ENCODE results near the gene PCED1B.
"Not testable (repeated sequence)": the region's sequence is repeated elsewhere in the genome, so short reads cannot be mapped to it uniquely, and the experiment has no call there.

PCED1B gene

DNA sequence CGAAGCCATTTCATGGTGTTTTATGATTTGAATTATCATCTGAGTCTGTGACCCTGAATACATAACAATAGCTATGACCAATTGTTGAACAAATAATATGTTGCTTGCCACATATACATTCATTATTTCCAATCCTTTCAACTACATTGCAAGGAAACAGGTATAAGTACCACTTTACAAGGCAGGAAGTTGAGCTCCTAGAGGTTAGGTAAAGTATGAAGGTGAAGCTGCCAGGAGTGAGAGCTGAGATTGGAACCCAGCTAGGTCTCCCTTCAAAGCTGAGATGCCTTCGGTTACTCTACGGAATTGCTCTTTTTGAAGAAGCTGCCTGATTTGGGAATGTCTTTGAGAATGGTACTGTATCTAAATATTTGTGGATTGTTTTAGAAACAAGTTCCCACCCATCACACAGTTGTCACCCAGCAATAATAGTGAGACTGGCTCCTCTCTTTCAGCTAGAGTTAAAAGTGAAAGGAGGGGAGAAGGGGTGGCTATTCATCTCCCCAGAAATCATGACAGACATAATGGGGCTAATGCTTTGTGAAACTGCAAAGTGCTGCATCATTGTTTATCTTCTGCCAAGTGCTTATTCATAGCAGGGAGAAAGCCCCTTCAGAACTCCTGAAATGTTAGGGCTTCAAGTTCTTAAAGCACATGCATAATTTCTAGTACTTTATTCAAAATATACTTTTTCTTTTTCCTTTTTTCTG is 76.2 kb downstream of the PCED1B start:
- no peaks in the 10 kb centered on the region for H3K27me3 Mint-ChIP-seq
- DNase-seq (no peak), ATAC-seq (peak; percentile 40)
- no peak overlapping the region for H3K27ac Mint-ChIP-seq
- H3K4me3 Mint-ChIP-seq: no peak overlapping the region
- peaks cover 40% of the 10 kb centered on the region for H3K4me1 Mint-ChIP-seq
- H3K9me3 Mint-ChIP-seq: peaks cover 13 to 14% of the 10 kb centered on the region in 2 donors

DNA sequence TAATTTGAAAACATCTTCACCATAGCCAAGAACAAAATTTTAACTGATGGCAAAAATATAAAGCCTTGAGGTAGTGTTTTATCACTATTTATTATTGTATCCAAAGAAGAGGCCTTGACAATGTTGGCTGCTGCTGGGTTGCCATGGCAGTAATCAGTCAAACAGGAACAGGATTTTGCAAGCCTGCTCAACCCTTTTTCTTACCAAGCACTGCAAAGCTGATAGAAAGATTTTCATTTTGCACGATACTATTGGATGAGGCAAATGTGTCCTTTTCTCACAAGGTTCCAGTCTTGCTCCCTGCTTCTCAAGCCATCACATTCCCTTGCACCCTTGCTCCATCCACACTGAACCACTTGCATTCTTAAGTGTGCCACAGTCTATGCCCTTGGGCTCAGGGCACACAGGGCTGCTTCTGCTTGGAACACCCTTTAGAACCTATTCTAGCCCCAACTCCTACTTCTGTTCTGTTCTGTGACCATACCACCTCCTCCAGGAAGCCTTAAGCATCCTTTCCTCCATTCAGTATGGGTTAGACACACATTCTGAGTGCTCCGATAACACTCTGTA is 76.8 kb downstream of the PCED1B start:
- Mint-ChIP-seq H3K9me3 (peaks cover 13 to 14% of the 10 kb centered on the region in 2 donors), H3K27me3 (no peaks in the 10 kb centered on the region), H3K27ac (peak overlapping the region in 1 of 2 donors; percentile 36), H3K4me1 (peaks cover 40% of the 10 kb centered on the region), H3K4me3 (no peak overlapping the region)
- DNase-seq (no peak), ATAC-seq (no peak)

DNA sequence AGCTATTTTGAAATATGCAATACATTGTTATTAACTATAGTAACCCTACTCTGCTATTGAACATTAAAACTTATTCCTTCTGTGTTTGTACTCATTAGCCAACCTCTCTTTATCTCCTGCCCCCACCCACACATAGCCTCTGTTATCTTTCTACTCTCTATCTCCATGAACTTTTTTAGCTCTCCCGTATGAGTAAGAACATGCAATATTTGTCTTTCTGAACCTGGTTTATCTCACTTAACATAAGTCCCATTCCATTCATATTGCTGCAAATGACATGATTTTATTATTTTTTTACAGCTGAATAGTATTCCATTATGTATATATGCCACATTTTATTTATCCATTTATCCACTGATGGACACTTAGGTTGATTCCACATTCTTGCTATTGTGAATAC is 79.4 kb downstream of the PCED1B start:
- peaks cover 18 to 20% of the 10 kb centered on the region in 2 donors for H3K9me3 Mint-ChIP-seq
- ATAC-seq: no peak
- peaks cover 40% of the 10 kb centered on the region for H3K4me1 Mint-ChIP-seq
- DNase-seq: no peak
- no peak overlapping the region for H3K4me3 Mint-ChIP-seq
- no peaks in the 10 kb centered on the region for H3K27me3 Mint-ChIP-seq
- no peak overlapping the region for H3K27ac Mint-ChIP-seq

DNA sequence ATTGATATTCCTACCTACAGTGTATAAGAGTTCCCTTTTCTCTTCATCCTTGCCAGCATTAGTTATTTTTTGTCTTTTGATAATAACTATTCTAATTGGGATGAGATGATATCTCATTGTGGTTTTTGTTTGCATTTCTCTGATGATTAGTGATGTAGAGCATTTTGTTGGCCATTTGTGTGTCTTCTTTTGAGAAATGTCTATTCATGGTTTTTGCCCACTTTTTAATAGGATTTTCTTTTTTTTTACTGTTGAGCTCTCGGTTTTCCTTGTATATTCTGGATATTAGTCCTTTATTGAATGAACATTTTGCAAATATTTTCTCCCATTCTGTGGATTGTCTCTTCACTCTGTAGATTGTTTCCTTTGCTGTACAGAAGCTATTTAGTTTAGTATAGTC is 79.9 kb downstream of the PCED1B start:
- Mint-ChIP-seq H3K27ac (no peak overlapping the region), H3K9me3 (peaks cover 18 to 22% of the 10 kb centered on the region in 2 donors), H3K4me1 (peaks cover 37% of the 10 kb centered on the region), H3K4me3 (no peak overlapping the region), H3K27me3 (no peaks in the 10 kb centered on the region)
- DNase-seq (no peak), ATAC-seq (no peak)

DNA sequence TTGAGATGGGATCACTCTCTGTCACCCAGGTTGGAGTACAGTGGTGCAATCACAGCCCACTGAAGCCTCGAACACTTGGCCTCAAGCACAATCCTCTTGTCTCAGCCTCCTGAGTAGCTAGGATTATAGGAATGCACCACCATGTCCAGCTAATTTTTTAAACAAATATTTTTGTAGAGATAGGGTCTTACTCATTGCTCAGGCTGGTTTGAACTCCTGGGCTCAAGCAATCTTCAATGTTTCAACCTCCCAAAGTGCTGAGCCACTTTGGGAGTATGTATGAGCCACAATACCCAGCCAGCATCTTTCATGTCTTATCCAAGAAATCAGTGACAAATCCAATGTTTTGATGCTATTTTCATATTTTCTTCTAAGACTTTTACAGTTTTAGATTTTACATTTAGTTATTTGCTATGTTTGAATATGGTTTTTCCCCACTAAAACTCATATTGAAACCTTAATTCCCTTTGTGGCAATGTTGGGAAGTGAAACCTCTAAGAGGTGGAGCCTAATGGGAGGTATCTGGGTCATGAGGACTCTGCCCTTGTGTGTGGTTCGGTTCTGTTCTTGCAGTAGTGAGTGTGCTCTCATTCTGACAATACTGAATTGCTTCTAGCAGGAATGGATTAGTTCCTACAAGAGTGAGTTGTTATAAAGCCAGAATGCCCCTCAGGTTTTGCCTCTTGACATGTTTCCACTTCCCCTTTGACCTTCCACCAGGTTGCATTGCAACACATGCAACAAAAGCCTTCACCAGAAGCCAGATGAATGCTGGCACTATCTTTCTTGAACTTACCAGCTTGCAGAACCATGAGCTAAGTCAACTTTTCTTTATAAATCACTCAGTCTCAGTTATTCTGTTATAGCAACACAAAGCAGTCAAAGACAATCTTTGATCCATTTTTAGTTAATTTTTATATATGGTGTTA is 81.2 kb downstream of the PCED1B start:
- ATAC-seq: no peak
- no peak for DNase-seq
- peaks cover 18 to 22% of the 10 kb centered on the region in 2 donors for H3K9me3 Mint-ChIP-seq
- peaks cover 27% of the 10 kb centered on the region for H3K4me1 Mint-ChIP-seq
- no peaks in the 10 kb centered on the region for H3K27me3 Mint-ChIP-seq
- no peak overlapping the region for H3K27ac Mint-ChIP-seq
- H3K4me3 Mint-ChIP-seq: no peak overlapping the region

DNA sequence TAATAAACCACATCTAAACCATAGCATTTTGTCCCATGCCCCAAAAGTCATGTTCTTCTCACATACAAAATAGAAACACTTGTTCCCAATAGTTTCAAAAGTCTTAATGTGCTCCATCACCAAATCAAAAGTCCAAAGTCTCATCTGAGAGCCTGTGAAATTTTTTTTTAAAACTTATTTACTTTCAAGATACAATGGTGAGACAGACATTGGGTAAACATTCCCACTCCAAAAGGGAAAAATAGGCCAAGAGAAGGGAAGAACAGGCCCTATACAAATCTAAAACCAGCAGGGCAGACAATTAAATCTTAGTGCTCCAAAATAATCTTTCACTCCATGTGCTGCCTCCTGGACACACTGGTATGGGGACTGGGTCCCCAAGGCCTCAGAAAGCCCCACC is 84.7 kb downstream of the PCED1B start:
- ATAC-seq: no peak
- H3K4me3 Mint-ChIP-seq: no peak overlapping the region
- no peak overlapping the region for H3K27ac Mint-ChIP-seq
- no peaks in the 10 kb centered on the region for H3K4me1 Mint-ChIP-seq
- H3K9me3 Mint-ChIP-seq: peaks cover 12 to 22% of the 10 kb centered on the region in 2 donors
- no peak for DNase-seq
- H3K27me3 Mint-ChIP-seq: no peaks in the 10 kb centered on the region

DNA sequence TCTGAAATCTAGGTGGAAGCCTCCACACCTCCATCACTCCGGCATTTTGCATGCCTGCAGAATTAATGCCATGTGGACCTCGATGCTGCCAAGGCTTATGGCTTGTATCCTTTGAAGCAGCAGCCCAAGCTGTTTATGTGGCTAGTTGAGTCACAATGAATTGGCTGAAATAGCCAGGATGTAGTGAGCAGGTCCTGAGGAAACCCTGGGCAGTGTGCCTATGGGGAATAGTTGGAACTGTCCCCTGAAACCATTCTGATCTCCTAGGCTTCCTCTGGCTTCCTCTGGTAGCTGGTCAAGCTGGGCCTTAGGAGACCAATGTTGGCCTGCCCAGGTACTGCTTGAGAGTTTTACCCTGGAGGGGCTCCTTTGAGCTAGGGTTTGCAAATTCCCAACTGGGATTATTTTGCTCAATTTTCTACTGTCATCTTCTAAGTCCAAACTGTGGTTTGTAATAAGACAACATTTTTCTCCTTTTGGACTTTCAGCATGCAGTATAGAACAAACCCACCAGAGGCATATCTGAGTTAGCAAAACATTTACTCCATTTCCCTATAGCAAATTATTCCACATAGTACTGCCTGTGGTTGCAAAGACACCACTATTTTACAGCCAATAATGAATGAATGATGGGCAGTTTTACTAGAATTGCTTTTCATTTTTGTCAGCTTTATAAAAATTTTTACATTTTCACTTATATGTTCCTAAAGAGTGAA is 85.5 kb downstream of the PCED1B start:
- ATAC-seq (no peak), DNase-seq (no peak)

DNA sequence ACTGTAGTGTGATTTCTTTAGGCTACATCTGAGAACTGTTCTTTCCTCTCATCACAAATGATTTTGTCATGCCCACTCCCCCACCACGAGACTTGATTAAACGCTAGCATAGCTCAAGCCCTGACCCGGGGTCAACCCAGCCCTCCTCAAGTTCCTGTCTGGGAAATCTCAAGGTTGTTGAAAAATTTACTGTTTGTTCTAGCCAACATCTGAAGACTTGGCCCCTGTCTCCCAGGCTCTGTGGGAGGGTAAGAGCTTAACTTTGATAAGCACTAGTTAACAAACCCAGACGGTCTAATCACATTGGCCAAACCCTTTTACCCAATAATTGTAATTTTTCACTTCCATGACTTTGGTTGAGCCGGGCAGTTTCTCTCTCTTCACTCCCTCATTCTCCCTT is 86.5 kb downstream of the PCED1B start:
- ATAC-seq: no peak
- Mint-ChIP-seq H3K4me3 (no peak overlapping the region), H3K27ac (no peak overlapping the region), H3K27me3 (no peaks in the 10 kb centered on the region), H3K4me1 (no peaks in the 10 kb centered on the region), H3K9me3 (peaks cover 11 to 21% of the 10 kb centered on the region in 2 donors)
- no peak for DNase-seq

More for the DNA sequence above, 85.5 kb downstream of the PCED1B start:
- H3K27me3 Mint-ChIP-seq: no peaks in the 10 kb centered on the region
- no peak overlapping the region for H3K4me3 Mint-ChIP-seq
- peaks cover 6 to 16% of the 10 kb centered on the region in 2 donors for H3K9me3 Mint-ChIP-seq
- no peaks in the 10 kb centered on the region for H3K4me1 Mint-ChIP-seq
- no peak overlapping the region for H3K27ac Mint-ChIP-seq

DNA sequence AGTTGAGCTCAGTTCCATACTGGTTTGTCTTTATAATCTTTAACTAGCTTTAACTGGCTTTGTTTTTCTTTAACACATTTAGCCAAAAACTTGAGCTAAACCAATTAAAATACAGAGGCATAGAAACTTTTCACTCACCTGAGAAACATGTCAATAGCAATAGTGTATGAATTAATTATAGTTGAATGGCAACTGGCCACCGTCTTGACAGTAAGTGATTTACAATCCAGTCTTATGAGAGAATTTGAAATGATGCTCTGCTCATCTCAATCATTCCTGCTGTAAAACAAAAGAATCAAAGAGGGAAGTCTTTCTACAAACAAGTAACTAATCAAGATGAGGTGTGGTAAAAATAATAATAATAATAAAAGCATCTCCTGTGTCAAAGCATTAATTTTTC is 86.9 kb downstream of the PCED1B start:
- ATAC-seq (no peak), DNase-seq (no peak)
- Mint-ChIP-seq H3K4me1 (no peaks in the 10 kb centered on the region), H3K4me3 (no peak overlapping the region), H3K9me3 (peaks cover 14 to 23% of the 10 kb centered on the region in 2 donors), H3K27ac (no peak overlapping the region), H3K27me3 (no peaks in the 10 kb centered on the region)

DNA sequence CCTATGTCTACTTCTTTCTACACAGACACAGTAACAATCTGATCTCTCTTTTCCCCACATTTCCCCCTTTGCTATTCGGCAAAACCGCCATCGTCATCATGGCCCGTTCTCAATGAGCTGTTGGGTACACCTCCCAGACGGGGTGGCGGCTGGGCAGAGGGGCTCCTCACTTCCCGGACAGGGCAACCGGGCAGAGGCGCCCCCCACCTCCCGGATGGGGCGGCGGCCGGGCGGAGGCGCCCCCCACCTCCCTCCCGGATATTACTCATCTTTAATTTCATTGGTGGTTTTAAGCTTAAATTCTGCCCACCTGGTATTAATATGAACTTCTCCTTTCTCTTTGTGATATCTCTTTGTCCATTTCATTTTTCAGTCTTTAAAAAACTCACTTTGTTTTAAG is 90.9 kb downstream of the PCED1B start:
- not testable (repeated sequence) for H3K27ac Mint-ChIP-seq, DNase-seq, H3K27me3 Mint-ChIP-seq, ATAC-seq, H3K4me3 Mint-ChIP-seq, H3K4me1 Mint-ChIP-seq
- peaks cover 9 to 23% of the 10 kb centered on the region in 2 donors for H3K9me3 Mint-ChIP-seq

DNA sequence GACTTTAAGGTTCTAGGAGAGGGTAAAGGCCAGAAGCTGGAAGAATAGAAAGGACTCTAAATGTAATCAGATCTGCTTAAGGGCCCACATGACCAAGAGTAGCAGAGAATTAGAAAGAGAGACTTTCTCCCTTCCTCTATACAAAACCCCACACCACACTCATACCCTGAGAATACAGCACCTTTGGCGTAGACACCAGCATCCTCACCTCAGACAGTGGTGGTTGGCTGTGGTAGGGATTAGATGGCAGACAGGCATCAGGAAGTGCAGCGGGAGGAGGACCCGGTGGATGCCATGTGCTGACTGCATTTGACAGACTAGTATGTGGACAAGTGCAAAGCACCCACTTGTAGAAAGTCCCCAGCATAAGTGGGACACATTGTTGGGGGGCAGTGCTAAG is 98.6 kb downstream of the PCED1B start:
- H3K27me3 Mint-ChIP-seq: no peaks in the 10 kb centered on the region
- no peak overlapping the region for H3K27ac Mint-ChIP-seq
- H3K4me1 Mint-ChIP-seq: peaks cover 16% of the 10 kb centered on the region
- peaks cover 0 to 4% of the 10 kb centered on the region in 2 donors for H3K9me3 Mint-ChIP-seq
- no peak for DNase-seq
- H3K4me3 Mint-ChIP-seq: no peak overlapping the region
- no peak for ATAC-seq

DNA sequence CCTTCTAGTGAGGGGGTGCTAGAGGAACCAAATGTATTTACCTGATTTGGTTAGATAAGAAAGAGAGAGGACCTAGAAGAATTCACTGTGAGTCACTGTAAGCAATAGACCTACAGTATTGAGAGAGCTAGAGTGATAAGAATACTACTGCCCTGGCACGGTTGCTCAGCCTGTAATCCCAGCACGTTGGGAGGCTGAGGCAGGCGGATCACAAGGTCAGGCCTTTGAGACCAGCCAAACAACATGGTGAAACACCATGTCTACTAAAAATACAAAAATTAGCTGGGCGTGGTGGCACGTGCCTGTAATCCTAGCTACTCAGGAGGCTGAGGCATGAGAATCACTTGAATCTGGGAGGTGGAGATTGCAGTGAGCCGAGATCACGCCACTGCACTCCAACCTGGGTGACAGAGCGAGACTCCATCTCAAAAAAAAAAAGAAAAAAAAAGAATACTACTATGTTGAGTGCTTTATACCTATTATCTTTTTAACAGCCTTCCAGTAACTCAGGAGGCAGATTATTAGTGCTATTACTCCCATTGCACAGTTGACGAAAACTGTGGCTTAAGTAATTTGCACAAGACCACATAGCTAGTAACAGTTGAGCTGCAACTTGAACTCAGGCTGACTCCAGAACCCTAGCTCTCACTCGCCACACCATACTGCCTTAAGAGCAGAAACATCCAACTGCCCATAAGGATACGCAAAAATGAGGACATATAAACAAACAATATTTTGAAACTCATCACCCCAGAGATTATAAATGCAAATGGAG is 102.9 kb downstream of the PCED1B start:
- H3K4me1 Mint-ChIP-seq: peaks cover 45% of the 10 kb centered on the region
- not testable (repeated sequence) for ATAC-seq, H3K9me3 Mint-ChIP-seq, H3K4me3 Mint-ChIP-seq, H3K27me3 Mint-ChIP-seq, DNase-seq, H3K27ac Mint-ChIP-seq

DNA sequence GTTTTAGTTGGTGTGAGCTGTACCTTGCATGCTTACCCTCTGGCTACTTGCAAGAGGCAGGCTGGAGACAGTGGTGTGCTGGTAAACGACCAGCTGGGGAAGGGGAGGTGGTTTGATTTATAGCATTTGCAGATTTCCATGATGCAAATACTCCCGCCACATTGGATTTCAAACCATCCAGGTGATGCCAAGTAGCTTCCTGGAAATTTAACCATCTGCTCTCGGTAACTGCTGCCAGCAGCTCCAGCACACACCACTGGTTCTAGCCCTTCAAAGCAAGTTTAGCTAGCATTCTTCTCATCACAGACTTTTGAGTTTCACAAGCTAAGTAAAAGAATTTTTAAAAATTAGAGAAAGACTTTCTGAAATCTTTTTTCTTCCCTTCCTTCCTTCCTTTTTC is 104.8 kb downstream of the PCED1B start:
- H3K4me1 Mint-ChIP-seq: peaks cover 62% of the 10 kb centered on the region
- no peak for ATAC-seq
- H3K27me3 Mint-ChIP-seq: no peaks in the 10 kb centered on the region
- DNase-seq: no peak
- peaks cover 0 to 4% of the 10 kb centered on the region in 2 donors for H3K9me3 Mint-ChIP-seq
- no peak overlapping the region for H3K27ac Mint-ChIP-seq
- no peak overlapping the region for H3K4me3 Mint-ChIP-seq

DNA sequence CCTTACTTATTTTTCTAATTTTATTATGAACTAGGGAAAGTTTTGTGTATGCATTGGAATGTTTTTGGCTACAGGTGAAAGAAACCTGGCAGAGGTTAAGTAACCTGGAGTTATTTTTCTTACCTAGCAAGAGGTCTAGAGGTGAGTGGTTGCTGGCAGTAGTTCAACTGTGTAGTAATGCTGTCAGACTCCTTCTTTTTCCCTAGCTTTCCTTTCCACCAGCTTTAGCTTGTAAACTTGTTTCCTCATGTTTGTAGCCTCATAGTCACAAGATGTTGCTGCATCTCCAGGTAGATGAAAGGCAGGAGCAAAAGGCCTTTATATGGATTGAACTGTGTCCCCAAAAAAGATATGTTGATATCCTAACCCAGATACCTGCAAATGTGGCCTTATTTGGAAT is 105.4 kb downstream of the PCED1B start:
- no peak overlapping the region for H3K4me3 Mint-ChIP-seq
- H3K9me3 Mint-ChIP-seq: peaks cover 0 to 4% of the 10 kb centered on the region in 2 donors
- H3K27ac Mint-ChIP-seq: peak overlapping the region in 1 of 2 donors; percentile 59
- no peak for ATAC-seq
- H3K4me1 Mint-ChIP-seq: peaks cover 67% of the 10 kb centered on the region
- H3K27me3 Mint-ChIP-seq: no peaks in the 10 kb centered on the region
- DNase-seq: no peak

DNA sequence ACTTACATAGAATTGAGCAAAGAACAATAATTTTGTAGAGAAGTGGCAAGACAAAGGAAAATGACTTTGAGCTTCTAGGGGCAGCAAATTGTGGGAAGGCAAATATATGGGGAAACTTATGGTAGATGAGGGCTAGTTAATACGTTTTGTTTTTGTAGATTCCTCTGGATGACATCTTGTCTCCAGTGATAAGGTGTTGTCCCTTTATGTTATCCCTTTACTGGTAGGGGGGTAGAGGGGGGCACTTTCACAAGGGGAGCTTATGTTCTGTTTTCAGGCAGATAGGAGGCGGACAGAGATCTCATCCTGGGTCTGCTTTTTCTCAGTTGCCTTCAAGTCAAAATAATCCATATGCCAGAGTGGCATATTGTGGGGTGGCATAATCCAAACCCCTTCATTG is 106.8 kb downstream of the PCED1B start:
- DNase-seq: no peak
- H3K4me3 Mint-ChIP-seq: no peak overlapping the region
- H3K27me3 Mint-ChIP-seq: no peaks in the 10 kb centered on the region
- no peaks in the 10 kb centered on the region for H3K9me3 Mint-ChIP-seq
- H3K4me1 Mint-ChIP-seq: peaks cover 75% of the 10 kb centered on the region
- H3K27ac Mint-ChIP-seq: no peak overlapping the region
- no peak for ATAC-seq

All from stimulated activated naive CD8-positive, alpha-beta T cell treated with anti-CD3 and anti-CD28 coated beads, Interleukin-15, amount 100 ng/mL, for 72 hours (primary cell).